NT2/D1 (cell line): ENCODE measurements around the gene EXOC3L1.

ENCODE experiments used
- DNase-seq: peaks from one replicate; pipeline ENCODE4 v3.0.0-alpha.2; 2011; ENCODE audit warnings: low read depth, low spot score
- H3K27me3 ChIP-seq: 2 replicates; pipeline ENCODE4 v1.6.0; 2011; ENCODE audit warnings: mild to moderate bottlenecking; ENCODE audit not compliant: insufficient read length, insufficient read depth
- H3K36me3 ChIP-seq: 2 replicates; pipeline ENCODE4 v1.6.1; 2011; ENCODE audit warnings: mild to moderate bottlenecking, low read length, mixed read lengths; ENCODE audit not compliant: insufficient read depth, insufficient read length
- H3K4me1 ChIP-seq: 2 replicates; pipeline ENCODE4 v1.5.1; 2011; ENCODE audit not compliant: insufficient read depth, insufficient read length
- H3K4me3 ChIP-seq: 2 replicates; pipeline ENCODE4 v1.5.1; 2011; ENCODE audit warnings: low read depth; ENCODE audit not compliant: insufficient read length
- H3K9ac ChIP-seq: 2 replicates; pipeline ENCODE4 v1.6.0; 2011; ENCODE audit warnings: low read depth; ENCODE audit not compliant: insufficient read length
- H3K9me3 ChIP-seq: 2 replicates; pipeline ENCODE4 v1.5.1; 2011; ENCODE audit warnings: mild to moderate bottlenecking, low read length; ENCODE audit not compliant: insufficient read depth
- SUZ12 ChIP-seq: IDR thresholded peaks from 2 replicates; pipeline ENCODE4 v1.6.1; 2011; ENCODE audit not compliant: insufficient read length, insufficient read depth; ENCODE audit errors: extremely low read depth
- YY1 ChIP-seq: IDR thresholded peaks from 2 replicates; pipeline ENCODE4 v1.6.1; 2011; ENCODE audit not compliant: insufficient read length, insufficient read depth
- ZNF274 ChIP-seq: IDR thresholded peaks from 2 replicates; pipeline ENCODE4 v1.6.1; 2011; ENCODE audit warnings: mild to moderate bottlenecking, low read depth, low read length

The EXOC3L1 gene

GRCh38 chr16:67163164-67163998, 26.6 kb downstream of the EXOC3L1 start:
- H3K4me3 ChIP-seq = peak overlapping the region; percentile 47
- peaks cover 14% of the 10 kb centered on the region for H3K4me1 ChIP-seq
- no peak for DNase-seq
- H3K36me3 ChIP-seq = no peaks in the 10 kb centered on the region
- peak overlapping the region; percentile 76 for H3K9ac ChIP-seq
- H3K27me3 ChIP-seq = peaks cover 98% of the 10 kb centered on the region
- H3K9me3 ChIP-seq = no peaks in the 10 kb centered on the region
- peak; percentile 96 for TF ChIP-seq SUZ12
- TF ChIP-seq YY1 = no peak

GRCh38 chr16:67162506-67163163, 27.3 kb downstream of the EXOC3L1 start:
- peaks cover 14% of the 10 kb centered on the region for H3K4me1 ChIP-seq
- TF ChIP-seq SUZ12 (no peak), YY1 (no peak), ZNF274 (no peak)
- DNase-seq = no peak
- no peaks in the 10 kb centered on the region for H3K9me3 ChIP-seq
- H3K4me3 ChIP-seq = peak overlapping the region; percentile 47
- H3K27me3 ChIP-seq = peaks cover 98% of the 10 kb centered on the region
- H3K9ac ChIP-seq = peak overlapping the region; percentile 29
- H3K36me3 ChIP-seq = no peaks in the 10 kb centered on the region

DNA sequence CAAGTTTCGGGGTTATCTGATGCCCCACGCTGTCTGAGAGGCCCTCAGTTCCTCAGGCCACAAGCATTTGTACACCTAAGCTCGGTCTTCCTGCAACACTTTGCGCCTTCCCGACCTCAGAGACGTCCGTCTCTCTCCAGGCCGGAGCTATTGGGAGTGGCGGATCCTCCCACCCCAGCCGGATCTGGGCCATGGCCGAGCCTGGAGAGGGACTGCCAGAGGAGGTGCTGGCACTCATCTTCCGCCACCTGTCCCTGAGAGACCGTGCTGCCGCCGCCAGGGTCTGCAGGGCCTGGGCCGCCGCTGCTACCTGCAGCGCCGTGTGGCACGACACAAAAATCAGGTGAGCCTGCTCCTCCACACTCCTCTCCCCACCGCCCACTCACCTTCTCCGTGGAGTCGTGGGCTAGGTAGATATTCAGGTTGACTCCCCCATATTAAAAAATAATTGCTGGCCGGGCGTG, 28.3 kb downstream of the EXOC3L1 start:
- H3K4me1 ChIP-seq = peaks cover 14% of the 10 kb centered on the region
- no peak for TF ChIP-seq SUZ12
- no peak for TF ChIP-seq ZNF274
- TF ChIP-seq YY1 = no peak
- no peak overlapping the region for H3K9ac ChIP-seq
- no peaks in the 10 kb centered on the region for H3K36me3 ChIP-seq
- no peak overlapping the region for H3K4me3 ChIP-seq
- H3K9me3 ChIP-seq = no peaks in the 10 kb centered on the region
- no peak for DNase-seq
- peaks cover 98% of the 10 kb centered on the region for H3K27me3 ChIP-seq

- Histone ChIP-seq H3K36me3 (no peaks in the 10 kb centered on the region), H3K27me3 (peaks cover 99% of the 10 kb centered on the region), H3K4me3 (peak overlapping the region; percentile 57), H3K9me3 (no peaks in the 10 kb centered on the region), H3K9ac (peak overlapping the region; percentile 65), H3K4me1 (peaks cover 14% of the 10 kb centered on the region)
- TF ChIP-seq SUZ12 (no peak), ZNF274 (no peak), YY1 (no peak)
- no peak for DNase-seq
These were observed 31.0 kb downstream of the EXOC3L1 start for GRCh38 chr16:67158637-67159600.

DNA sequence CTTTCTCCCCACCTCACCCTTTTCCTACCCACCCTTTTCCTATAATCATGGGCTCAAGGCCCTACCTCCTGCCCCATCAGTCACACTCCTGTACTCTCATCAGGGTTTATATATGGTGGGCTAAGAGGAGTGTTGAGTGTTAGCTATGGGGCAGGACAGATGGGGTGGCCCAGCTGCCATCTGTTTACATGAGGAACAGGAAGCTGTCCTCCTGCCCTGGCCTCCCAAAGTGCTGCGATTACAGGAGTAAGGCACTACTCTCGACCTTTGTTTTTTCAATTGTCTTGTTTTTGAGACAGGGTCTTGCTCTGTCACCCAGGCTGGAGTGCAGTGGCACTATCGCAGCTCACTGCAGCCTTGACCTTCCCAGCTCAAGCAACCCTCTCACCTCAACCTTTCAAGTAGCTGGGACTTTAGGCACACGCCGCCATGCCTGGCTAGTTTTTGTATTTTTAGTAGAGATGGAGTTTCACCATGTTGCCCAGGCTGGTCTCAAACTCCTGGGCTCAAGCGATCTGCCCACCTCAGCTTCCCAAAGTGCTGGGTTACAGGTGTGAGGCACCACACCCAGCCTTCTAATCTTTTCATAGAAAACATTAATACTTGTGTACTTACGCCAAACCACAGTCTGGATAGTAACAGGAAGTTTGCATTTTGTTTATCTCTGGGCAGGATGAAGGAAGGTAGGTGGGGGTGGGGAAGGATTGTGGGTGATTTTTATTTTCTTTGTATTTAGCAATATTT, 31.9 kb downstream of the EXOC3L1 start:
- Histone ChIP-seq H3K9me3 (no peaks in the 10 kb centered on the region), H3K9ac (no peak overlapping the region), H3K4me3 (no peak overlapping the region), H3K36me3 (no peaks in the 10 kb centered on the region), H3K27me3 (peaks cover 98% of the 10 kb centered on the region), H3K4me1 (peaks cover 7% of the 10 kb centered on the region)
- TF ChIP-seq YY1 (no peak), SUZ12 (no peak), ZNF274 (no peak)
- no peak for DNase-seq

DNA sequence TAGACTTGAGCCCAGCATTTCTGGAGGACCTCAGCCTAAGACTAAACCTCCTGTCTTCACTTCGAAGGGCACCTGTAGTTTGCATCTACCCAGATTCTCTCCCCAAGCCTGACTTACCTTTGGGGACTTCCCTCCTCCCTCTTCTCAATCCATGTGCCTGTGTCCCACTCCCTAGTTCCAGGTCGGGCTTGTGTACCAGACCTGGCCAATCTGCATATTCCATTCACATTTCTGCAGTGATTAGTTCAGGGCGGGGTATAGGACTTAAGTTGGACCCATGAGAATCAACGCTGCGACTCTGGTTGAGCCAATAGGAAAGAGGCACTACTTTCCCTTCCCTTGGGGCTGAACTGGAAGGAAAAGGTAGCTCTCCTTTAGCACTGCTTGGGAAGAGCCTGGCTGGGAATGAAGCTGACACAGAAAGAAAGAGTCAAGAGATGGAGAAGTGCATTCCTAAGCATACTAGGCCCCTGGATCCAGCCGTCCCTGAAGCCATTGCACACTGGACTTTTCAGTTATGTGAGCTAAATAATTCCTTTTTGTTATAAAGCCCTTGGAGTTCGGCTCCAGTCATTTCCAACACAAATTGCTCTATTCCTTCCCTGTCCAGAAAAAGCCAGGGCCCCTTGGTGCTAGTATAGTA, 32.7 kb downstream of the EXOC3L1 start:
- peaks cover 5% of the 10 kb centered on the region for H3K4me1 ChIP-seq
- H3K9me3 ChIP-seq = no peaks in the 10 kb centered on the region
- DNase-seq = no peak
- H3K27me3 ChIP-seq = peaks cover 95% of the 10 kb centered on the region
- H3K9ac ChIP-seq = no peak overlapping the region
- TF ChIP-seq SUZ12 (no peak), ZNF274 (no peak), YY1 (no peak)
- no peaks in the 10 kb centered on the region for H3K36me3 ChIP-seq
- H3K4me3 ChIP-seq = no peak overlapping the region
